ENCODE results near the gene AHDC1. TPM values are rescaled to one million over a fixed set of nuclear protein-coding genes. Genes with fewer than 3 reads are reported as not detected.

AHDC1 gene
- total and polyA plus RNA-seq, 10 of the 15 experiments (the other 5 are each of a cell fraction or from before 2014, with no cell fraction given), result 0.21 to 13.0 (median 1.4) TPM

DNA sequence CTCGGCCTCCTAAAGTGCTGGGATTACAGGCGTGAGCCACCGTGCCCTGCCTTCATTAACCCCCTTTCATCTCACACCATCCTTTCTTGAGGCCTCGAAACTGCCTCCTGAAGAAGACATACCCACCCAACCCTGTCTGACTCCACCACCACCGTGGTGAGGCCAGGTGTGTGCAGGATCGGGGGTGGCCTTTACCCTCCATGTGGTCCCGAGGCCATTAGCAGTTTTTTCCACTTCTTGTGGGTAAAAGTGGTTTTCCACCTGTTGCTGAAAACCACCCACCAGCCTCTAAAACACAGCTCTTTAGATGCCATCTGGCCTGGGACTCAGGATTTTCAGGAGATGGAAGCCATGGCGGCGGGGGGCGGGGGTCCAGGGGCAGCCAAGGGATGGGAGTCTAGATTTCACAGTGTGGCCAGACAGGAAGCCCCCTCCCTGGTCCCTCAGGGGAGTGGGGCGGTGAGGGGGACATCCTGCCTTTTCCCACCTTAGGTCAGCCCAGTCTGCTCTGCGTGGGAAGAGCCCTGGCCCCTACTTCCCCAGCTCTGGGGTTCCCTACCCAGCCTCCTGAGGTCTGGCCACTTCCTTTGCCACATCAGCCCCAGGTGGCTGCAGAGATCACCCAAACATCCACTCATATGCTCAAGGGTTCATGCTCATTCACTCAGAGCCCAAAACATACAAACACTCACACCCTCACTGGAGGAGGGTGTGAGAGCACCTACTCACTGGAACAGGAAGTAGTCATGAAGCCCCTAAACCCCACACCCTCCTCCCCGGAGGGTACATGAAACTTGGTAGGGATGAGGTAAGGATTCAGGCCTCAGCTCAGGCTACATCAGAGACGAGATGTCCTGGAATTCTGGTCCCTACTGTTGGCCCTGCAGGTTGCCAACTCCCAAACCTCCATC, 28.7 kb upstream of the AHDC1 start (continued):
- TF ChIP-seq SMAD1 (IDR thresholded peaks at IDR 0.05; ENCODE audit: low read depth, partially characterized antibody) (peak; percentile 78), PBX3 (IDR thresholded peaks at IDR 0.05; ENCODE audit: insufficient replicate concordance, low read depth, low read length) (no peak), CEBPB (IDR thresholded peaks at IDR 0.05; ENCODE audit: borderline replicate concordance in 1 of 2, low read depth in 2 of 2, low read length in 2 of 2) (no peak), SREBF1 (IDR thresholded peaks at IDR 0.05; ENCODE audit: low read length) (no peak), HCFC1 (IDR thresholded peaks at IDR 0.05; ENCODE audit: low read length) (no peak), CBFB (IDR thresholded peaks at IDR 0.05; ENCODE audit: low read depth) (peak; percentile 78), ZNF274 (IDR thresholded peaks at IDR 0.05; ENCODE audit: insufficient read depth, insufficient read length) (no peak), CHD1 (IDR thresholded peaks at IDR 0.05; ENCODE audit: low read depth, low read length) (no peak), ZNF592 (IDR thresholded peaks at IDR 0.05) (peak; percentile 75), ATF3 (IDR thresholded peaks at IDR 0.05; ENCODE audit: borderline replicate concordance, extremely low read depth, low read depth, low read length) (no peak), LARP7 (IDR thresholded peaks at IDR 0.05) (peak; percentile 21; the same call in 1 of the 2 replicates), NFYA (IDR thresholded peaks at IDR 0.05; ENCODE audit: borderline replicate concordance, low read depth, low read length) (no peak), TBL1XR1 (IDR thresholded peaks at IDR 0.05; ENCODE audit: low read depth, low read length) (peak; percentile 94), CEBPZ (IDR thresholded peaks at IDR 0.05; ENCODE audit: low read depth, low read length) (no peak)
- TF ChIP-seq, protein P1, sequence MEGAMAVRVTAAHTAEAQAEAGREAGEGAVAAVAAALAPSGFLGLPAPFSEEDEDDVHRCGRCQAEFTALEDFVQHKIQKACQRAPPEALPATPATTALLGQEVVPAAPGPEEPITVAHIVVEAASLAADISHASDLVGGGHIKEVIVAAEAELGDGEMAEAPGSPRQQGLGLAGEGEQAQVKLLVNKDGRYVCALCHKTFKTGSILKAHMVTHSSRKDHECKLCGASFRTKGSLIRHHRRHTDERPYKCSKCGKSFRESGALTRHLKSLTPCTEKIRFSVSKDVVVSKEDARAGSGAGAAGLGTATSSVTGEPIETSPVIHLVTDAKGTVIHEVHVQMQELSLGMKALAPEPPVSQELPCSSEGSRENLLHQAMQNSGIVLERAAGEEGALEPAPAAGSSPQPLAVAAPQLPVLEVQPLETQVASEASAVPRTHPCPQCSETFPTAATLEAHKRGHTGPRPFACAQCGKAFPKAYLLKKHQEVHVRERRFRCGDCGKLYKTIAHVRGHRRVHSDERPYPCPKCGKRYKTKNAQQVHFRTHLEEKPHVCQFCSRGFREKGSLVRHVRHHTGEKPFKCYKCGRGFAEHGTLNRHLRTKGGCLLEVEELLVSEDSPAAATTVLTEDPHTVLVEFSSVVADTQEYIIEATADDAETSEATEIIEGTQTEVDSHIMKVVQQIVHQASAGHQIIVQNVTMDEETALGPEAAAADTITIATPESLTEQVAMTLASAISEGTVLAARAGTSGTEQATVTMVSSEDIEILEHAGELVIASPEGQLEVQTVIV (IDR thresholded peaks at IDR 0.05; ENCODE audit: borderline replicate concordance, partially characterized antibody), result no peak
- TF ChIP-seq, protein P2, sequence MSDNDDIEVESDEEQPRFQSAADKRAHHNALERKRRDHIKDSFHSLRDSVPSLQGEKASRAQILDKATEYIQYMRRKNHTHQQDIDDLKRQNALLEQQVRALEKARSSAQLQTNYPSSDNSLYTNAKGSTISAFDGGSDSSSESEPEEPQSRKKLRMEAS (IDR thresholded peaks at IDR 0.05; ENCODE audit: low read depth, low read length), result no peak
